ACC112 (cell line): ENCODE data around the gene DDX28.

ENCODE experiments used
- H2AFZ ChIP-seq: fragments of 200-600 bp; sonication (generic); one replicate; pipeline ENCODE4 v1.6.0; 2017; ENCODE audit warnings: antibody characterized with exemption, low read length; ENCODE audit not compliant: unreplicated experiment
- H3K27ac ChIP-seq: fragments of 200-600 bp; sonication (generic); 2 replicates; pipeline ENCODE4 v1.5.1; 2014; ENCODE audit warnings: low read depth, mild to moderate bottlenecking, antibody characterized with exemption, low read length, moderate library complexity
- H3K27me3 ChIP-seq: fragments of 200-600 bp; sonication (generic); 2 replicates; pipeline ENCODE4 v1.6.1; 2014; ENCODE audit warnings: mild to moderate bottlenecking, antibody characterized with exemption, low read length, moderate library complexity, mixed read lengths; ENCODE audit not compliant: insufficient read depth
- H3K36me3 ChIP-seq: fragments of 200-600 bp; sonication (generic); 2 replicates; pipeline ENCODE4 v1.6.1; 2016; ENCODE audit warnings: mild to moderate bottlenecking, antibody characterized with exemption, low read length, moderate library complexity, mixed read lengths; ENCODE audit not compliant: insufficient read depth
- H3K4me1 ChIP-seq: fragments of 200-600 bp; sonication (generic); one replicate; pipeline ENCODE4 v1.6.1; 2016; ENCODE audit warnings: low read length, mixed read lengths; ENCODE audit not compliant: insufficient read depth, unreplicated experiment, control insufficient read depth
- H3K4me3 ChIP-seq: fragments of 200-600 bp; sonication (generic); 2 replicates; pipeline ENCODE4 v1.5.1; 2014; ENCODE audit warnings: mild to moderate bottlenecking, low read depth, low read length
- H3K79me2 ChIP-seq: fragments of 200-600 bp; sonication (generic); one replicate; pipeline ENCODE4 v1.6.0; 2016; ENCODE audit warnings: low read length; ENCODE audit not compliant: control insufficient read depth, unreplicated experiment, insufficient read depth

DDX28 gene

GRCh38 chr16:68064791-68065365 is 41.8 kb upstream of the DDX28 start:
- H3K4me1 ChIP-seq, result peaks cover 35% of the 10 kb centered on the region
- peaks cover 4% of the 10 kb centered on the region; the same call in 1 of the 2 replicates for H3K36me3 ChIP-seq
- peak overlapping the region; percentile 94 for H3K27ac ChIP-seq
- H3K4me3 ChIP-seq, result no peak overlapping the region
- no peaks in the 10 kb centered on the region for H3K27me3 ChIP-seq
- no peak overlapping the region for H2AFZ ChIP-seq
- no peaks in the 10 kb centered on the region for H3K79me2 ChIP-seq

DNA sequence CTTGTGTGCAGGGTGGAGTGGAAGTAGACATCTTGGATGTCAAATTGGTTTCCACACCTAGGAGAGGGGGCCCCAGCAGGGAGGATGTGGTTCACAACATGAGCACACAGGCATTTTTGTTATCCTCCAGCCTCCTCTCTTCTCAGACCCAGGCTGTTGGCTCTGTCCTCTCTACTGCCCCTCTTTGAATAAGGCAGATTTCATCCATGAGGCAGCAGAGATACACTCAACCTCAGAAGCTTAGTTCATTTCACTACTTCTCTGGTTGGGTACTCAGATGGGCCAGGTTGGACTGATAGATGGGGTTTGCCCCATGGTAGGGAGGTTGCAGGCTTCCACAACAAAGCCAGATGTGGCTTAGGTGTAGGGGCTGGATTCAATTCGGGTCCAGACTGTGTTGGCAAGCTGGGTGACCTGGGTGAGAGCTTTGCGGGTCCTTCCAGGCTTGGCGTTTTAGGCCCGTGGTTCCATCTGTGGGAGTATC is 39.9 kb upstream of the DDX28 start:
- Histone ChIP-seq H3K27me3 (no peaks in the 10 kb centered on the region), H2AFZ (no peak overlapping the region), H3K27ac (no peak overlapping the region), H3K36me3 (no peaks in the 10 kb centered on the region), H3K4me1 (peaks cover 31% of the 10 kb centered on the region), H3K79me2 (no peaks in the 10 kb centered on the region), H3K4me3 (no peak overlapping the region)

DNA sequence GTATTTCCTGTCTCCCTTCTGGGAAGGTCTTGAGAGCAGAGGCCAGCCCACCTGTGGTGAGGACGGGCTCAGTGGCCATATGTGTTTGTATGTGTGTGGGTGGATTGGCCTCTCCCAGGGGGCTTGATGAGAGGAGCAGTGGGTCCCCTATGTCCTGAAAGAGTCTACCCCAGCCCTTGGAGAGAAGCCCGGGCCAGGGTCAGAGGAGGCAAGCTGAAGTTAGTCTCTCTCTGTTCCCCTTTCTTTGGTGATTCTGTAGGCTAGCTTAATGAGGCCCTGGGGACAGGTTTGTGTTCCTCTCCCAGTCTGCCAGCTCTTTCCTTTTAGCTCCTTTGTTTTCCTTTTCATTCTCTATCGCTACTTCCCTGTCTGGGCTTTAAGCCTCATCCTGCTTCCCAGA is 38.4 kb upstream of the DDX28 start:
- Histone ChIP-seq H3K79me2 (no peaks in the 10 kb centered on the region), H3K36me3 (0 out of 2 replicates have a peak, but pooled peaks cover 1% of the 10 kb centered on the region), H3K27ac (no peak overlapping the region), H3K27me3 (no peaks in the 10 kb centered on the region), H2AFZ (no peak overlapping the region), H3K4me3 (no peak overlapping the region), H3K4me1 (peaks cover 27% of the 10 kb centered on the region)

DNA sequence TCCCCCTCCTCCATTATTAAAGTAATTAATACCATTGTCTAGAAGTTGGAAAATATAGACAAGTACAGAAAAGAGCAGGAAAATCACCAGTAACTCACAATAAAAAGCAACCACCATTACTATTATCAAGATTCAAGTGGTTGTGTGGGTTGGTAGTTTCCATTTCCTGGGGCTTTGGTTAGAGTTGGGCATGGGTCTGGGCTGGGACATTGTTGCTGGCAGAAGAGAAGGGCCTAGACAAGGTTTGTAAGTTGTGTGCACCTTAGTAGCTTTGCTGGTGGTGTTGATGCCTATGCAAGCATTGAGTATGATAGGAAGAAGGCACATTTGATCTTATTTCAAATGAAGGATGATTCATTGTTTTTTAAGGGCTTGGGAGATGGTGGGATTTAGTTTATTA is 36.8 kb upstream of the DDX28 start:
- no peak overlapping the region for H3K27ac ChIP-seq
- 0 out of 2 replicates have a peak, but pooled peaks cover 5% of the 10 kb centered on the region for H3K36me3 ChIP-seq

DNA sequence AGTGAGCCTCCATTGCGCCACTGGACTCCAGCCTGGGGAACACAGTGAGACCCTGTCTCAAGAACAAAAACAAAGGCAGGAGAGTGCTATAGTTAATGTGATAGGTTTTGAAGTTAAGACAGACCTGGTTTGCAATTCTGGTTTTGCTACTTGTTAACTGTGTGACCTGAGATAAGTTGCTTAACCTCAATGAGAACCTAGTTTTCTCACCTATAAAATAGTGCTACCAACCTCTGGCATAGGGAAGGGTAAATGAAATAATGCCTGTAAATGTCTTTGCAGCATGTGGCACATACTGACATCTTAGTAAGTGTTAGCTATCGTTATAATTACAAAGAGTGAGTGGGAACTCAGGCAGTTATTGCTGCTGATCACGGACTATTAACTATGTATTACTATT is 32.4 kb upstream of the DDX28 start:
- no peak overlapping the region for H3K27ac ChIP-seq
- H3K79me2 ChIP-seq, result no peaks in the 10 kb centered on the region
- H3K27me3 ChIP-seq, result no peaks in the 10 kb centered on the region
- no peak overlapping the region for H3K4me3 ChIP-seq
- no peaks in the 10 kb centered on the region for H3K4me1 ChIP-seq
- H2AFZ ChIP-seq, result no peak overlapping the region
- 0 out of 2 replicates have a peak, but pooled peaks cover 5% of the 10 kb centered on the region for H3K36me3 ChIP-seq

More for the DNA sequence above, 36.8 kb upstream of the DDX28 start:
- H3K27me3 ChIP-seq, result no peaks in the 10 kb centered on the region
- H3K79me2 ChIP-seq, result no peaks in the 10 kb centered on the region
- peaks cover 12% of the 10 kb centered on the region for H3K4me1 ChIP-seq
- no peak overlapping the region for H2AFZ ChIP-seq
- H3K4me3 ChIP-seq, result no peak overlapping the region

DNA sequence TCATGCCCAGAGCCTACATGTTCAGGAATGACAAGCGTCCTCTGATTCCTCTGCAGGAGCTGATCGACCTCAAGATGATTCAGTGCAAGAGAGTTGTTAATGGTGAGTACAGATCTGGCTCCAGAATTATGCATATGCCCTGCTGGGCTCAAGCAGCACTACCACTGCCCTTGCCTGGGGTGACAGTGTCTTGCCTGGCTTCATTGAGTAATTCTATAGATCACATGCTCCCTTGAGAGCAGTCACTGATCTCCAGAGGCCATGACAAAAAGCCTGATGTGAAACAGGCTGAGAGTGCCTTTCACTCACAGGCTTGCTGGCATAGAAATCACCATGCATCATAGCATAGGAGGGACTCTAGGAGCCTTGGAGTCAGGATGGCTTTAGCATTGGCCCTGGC is 26.4 kb upstream of the DDX28 start:
- Histone ChIP-seq H2AFZ (no peak overlapping the region), H3K79me2 (no peaks in the 10 kb centered on the region), H3K27me3 (no peaks in the 10 kb centered on the region), H3K27ac (no peak overlapping the region), H3K36me3 (0 out of 2 replicates have a peak, but pooled peaks cover 11% of the 10 kb centered on the region), H3K4me3 (no peak overlapping the region), H3K4me1 (no peaks in the 10 kb centered on the region)

GRCh38 chr16:68047987-68048386 is 25.0 kb upstream of the DDX28 start:
- no peaks in the 10 kb centered on the region for H3K79me2 ChIP-seq
- H2AFZ ChIP-seq, result no peak overlapping the region

DNA sequence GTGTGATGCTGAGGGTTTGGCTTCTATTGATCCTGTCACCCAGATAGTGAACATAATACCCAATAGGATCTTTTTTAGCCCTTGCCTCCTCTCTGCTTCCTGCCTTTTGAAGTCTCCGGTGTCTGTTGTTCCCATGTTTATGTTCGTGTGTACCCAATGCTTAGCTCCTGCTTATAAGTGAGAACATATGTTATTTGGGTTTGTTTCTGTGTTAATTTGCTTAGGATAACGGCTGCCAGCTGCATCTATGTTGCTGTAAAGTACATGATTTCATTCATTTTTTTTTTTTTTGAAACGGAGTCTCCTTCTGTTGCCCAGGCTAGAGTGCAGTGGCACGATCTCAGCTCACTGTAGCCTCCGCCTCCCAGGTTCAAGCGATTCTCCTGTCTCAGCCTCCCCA is 23.1 kb upstream of the DDX28 start:
- no peak overlapping the region for H3K4me3 ChIP-seq
- H3K36me3 ChIP-seq, result 0 out of 2 replicates have a peak, but pooled peaks cover 13% of the 10 kb centered on the region
- H3K79me2 ChIP-seq, result no peaks in the 10 kb centered on the region
- no peaks in the 10 kb centered on the region for H3K4me1 ChIP-seq
- H3K27ac ChIP-seq, result no peak overlapping the region
- no peaks in the 10 kb centered on the region for H3K27me3 ChIP-seq
- H2AFZ ChIP-seq, result no peak overlapping the region

More at GRCh38 chr16:68047987-68048386, 25.0 kb upstream of the DDX28 start:
- H3K4me1 ChIP-seq, result no peaks in the 10 kb centered on the region
- no peak overlapping the region for H3K4me3 ChIP-seq
- 0 out of 2 replicates have a peak, but pooled peaks cover 11% of the 10 kb centered on the region for H3K36me3 ChIP-seq
- no peaks in the 10 kb centered on the region for H3K27me3 ChIP-seq
- H3K27ac ChIP-seq, result no peak overlapping the region

DNA sequence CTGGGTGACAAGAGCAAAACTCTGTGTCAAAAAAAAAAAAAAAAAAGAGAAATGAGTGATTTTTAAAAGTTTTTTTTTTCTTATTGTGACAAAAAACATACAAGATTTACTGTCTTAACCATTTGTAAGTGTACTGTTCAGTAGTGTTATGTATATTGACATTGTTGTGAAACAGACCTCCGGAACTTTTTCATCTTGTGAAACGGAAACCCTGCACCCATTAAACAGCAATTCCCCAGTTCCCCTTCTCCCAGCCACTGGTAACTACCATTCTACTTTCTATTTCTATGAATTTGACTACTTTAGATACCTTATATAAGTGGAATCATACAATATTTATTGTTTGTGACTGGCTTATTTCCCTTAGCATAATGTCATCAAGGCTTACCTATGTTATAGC is 18.8 kb upstream of the DDX28 start:
- Histone ChIP-seq H3K36me3 (0 out of 2 replicates have a peak, but pooled peaks cover 3% of the 10 kb centered on the region), H3K4me3 (no peak overlapping the region), H3K27ac (no peak overlapping the region), H2AFZ (no peak overlapping the region), H3K4me1 (no peaks in the 10 kb centered on the region), H3K79me2 (no peaks in the 10 kb centered on the region), H3K27me3 (no peaks in the 10 kb centered on the region)

- Histone ChIP-seq H3K4me3 (no peak overlapping the region), H3K79me2 (no peaks in the 10 kb centered on the region), H2AFZ (no peak overlapping the region), H3K4me1 (no peaks in the 10 kb centered on the region), H3K36me3 (0 out of 2 replicates have a peak, but pooled peaks cover 3% of the 10 kb centered on the region), H3K27ac (no peak overlapping the region), H3K27me3 (no peaks in the 10 kb centered on the region)
These were observed 17.7 kb upstream of the DDX28 start for GRCh38 chr16:68040506-68041288.
